ENCODE measurements around the gene OOEP.

OOEP gene

DNA sequence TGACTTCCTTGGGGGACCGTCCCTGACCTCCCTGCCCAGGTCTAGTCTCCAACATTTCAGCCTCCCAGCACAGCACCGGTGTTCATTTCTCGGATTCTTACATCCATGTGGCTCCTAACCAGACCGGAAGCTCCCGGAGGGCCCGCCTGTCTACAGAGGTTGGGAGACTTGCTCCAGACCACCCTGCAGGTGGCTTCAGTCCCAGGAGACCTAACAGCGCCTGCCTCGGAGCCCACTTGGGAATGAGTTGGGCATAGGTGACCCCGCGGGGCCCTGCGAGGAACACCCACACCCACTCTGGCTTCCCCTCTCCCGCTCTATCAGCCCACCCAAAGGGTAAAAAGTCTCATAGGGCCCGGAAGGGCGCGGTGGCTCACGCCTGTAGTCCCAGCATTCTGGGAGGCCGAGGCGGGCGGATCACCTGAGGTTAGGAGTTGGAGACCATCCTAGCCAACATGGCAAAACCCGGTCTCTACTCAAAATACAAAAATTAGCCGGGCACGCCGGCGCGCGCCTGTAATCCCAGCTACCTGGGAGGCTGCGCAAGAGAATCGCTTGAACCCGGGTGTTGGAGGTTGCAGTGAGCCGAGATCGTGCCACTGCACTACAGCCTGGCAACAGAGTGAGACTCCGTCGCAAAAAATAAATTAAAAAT is 21.0 kb downstream of the OOEP start:
- WGBS, 2 experiments = 93 to 94% methylated on average over 31 to 33 of the region's 33 CpGs
- H3K27me3 ChIP-seq (ENCODE audit: control insufficient read depth, insufficient read depth, low read length, poor library complexity, severe bottlenecking) = no peaks in the 10 kb centered on the region
- no peaks in the 10 kb centered on the region for H3K4me1 ChIP-seq (ENCODE audit: control insufficient read depth, insufficient read depth, low read length)

DNA sequence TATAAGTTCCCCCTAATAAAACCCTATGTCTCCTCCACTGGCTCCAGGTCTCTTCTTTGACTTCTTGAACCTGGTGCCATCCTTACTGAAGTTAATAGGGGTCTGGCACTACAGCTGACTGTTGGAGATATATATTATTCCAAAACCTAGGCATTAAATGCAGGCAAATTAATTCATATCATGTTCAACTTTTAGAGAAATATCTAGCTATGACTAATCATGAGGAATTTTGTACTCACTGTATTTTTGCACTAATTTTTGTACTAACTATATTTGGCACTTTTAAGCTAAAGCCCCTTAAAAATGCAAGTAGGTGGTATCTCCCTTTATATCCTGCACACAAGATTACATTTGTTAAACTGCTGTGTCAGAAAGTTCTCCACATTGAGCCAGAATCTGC is 26.5 kb downstream of the OOEP start:
- H3K9me3 ChIP-seq (ENCODE audit: control insufficient read depth, low read length) = no peaks in the 10 kb centered on the region
- no peaks in the 10 kb centered on the region for H3K4me1 ChIP-seq (ENCODE audit: control insufficient read depth, insufficient read depth, low read length)
- no peak overlapping the region for H3K27ac ChIP-seq (ENCODE audit: insufficient read depth, low read depth, low read length, poor library complexity, severe bottlenecking)
- H3K36me3 ChIP-seq (ENCODE audit: control insufficient read depth, insufficient read depth, low read length) = no peaks in the 10 kb centered on the region
- no peak overlapping the region for H3K4me3 ChIP-seq (ENCODE audit: insufficient read depth, low read depth, low read length)
- no peaks in the 10 kb centered on the region for H3K27me3 ChIP-seq (ENCODE audit: control insufficient read depth, insufficient read depth, low read length, poor library complexity, severe bottlenecking)

More for the DNA sequence above, 21.0 kb downstream of the OOEP start:
- H3K36me3 ChIP-seq (ENCODE audit: control insufficient read depth, insufficient read depth, low read length) = no peaks in the 10 kb centered on the region
- H3K27ac ChIP-seq (ENCODE audit: insufficient read depth, low read depth, low read length, poor library complexity, severe bottlenecking) = no peak overlapping the region
- H3K9me3 ChIP-seq (ENCODE audit: control insufficient read depth, low read length) = no peaks in the 10 kb centered on the region
- H3K4me3 ChIP-seq (ENCODE audit: insufficient read depth, low read depth, low read length) = no peak overlapping the region

DNA sequence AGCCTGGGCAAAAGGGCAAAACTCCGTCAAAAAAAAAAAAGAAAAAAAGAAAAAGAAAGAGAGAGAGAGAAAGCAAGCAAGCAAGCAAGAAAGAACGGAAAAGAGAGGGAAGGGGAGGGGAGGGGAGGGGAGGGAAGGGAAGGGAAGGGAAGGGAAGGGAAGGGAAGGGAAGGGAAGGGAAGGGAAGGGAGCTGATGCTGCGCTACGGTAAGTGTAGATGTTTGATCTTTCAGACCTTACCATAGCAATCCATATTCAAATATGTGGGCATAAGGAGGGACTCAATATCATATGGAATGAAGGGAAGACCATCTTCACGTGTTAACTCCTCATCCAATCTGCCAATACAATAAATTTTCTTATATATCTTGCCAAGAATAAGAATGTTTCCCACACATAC is 27.5 kb downstream of the OOEP start:
- Histone ChIP-seq H3K27me3 (ENCODE audit: control insufficient read depth, insufficient read depth, low read length, poor library complexity, severe bottlenecking) (no peaks in the 10 kb centered on the region), H3K27ac (ENCODE audit: insufficient read depth, low read depth, low read length, poor library complexity, severe bottlenecking) (no peak overlapping the region), H3K36me3 (ENCODE audit: control insufficient read depth, insufficient read depth, low read length) (no peaks in the 10 kb centered on the region), H3K4me1 (ENCODE audit: control insufficient read depth, insufficient read depth, low read length) (no peaks in the 10 kb centered on the region), H3K4me3 (ENCODE audit: insufficient read depth, low read depth, low read length) (no peak overlapping the region), H3K9me3 (ENCODE audit: control insufficient read depth, low read length) (no peaks in the 10 kb centered on the region)
- WGBS, 2 experiments = 88 to 91% methylated on average over 1 to 4 of the region's 5 CpGs

DNA sequence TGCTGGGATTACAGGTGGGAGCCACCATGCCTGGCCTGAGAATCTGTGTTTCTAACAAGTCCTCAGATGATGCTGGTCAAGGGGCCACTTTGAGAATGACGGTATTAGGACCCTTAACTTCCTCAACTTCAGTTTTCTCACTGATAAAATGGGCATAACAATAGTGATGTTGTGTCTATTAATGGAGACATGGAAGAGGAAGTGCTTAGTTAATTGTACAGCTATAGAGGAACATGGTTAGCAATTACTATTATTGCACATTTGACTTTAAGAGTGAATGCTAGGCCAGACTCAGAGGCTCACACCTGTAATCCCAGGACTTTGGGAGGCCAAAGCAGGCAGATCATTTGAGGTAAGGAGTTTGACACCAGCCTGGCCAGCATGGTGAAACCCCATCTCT is 28.4 kb downstream of the OOEP start:
- H3K9me3 ChIP-seq (ENCODE audit: control insufficient read depth, low read length) = no peaks in the 10 kb centered on the region
- WGBS, 2 experiments = 90 to 97% methylated on average over 1 of the region's 1 CpG

DNA sequence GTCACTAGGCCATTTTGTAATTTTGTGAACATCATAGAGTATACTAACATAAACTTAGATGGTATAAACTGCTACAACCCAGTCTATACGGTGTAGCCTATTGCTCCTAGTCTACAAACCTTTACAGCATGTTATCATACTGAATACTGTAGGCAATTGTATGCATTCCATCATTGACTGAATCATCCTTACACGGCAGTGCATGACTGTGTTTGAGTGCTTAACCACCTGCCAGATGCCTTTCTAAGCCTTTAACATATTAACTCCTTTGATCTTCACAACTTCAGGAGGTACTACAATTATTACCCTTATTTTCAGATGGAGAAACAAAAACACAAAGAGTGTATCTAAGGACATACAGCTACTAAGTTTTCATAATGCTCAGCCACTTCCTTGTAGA is 29.6 kb downstream of the OOEP start:
- 92 to 97% methylated on average over 2 of the region's 2 CpGs for WGBS, 2 experiments
- Histone ChIP-seq H3K9me3 (ENCODE audit: control insufficient read depth, low read length) (no peaks in the 10 kb centered on the region), H3K27ac (ENCODE audit: insufficient read depth, low read depth, low read length, poor library complexity, severe bottlenecking) (no peak overlapping the region), H3K4me3 (ENCODE audit: insufficient read depth, low read depth, low read length) (no peak overlapping the region), H3K36me3 (ENCODE audit: control insufficient read depth, insufficient read depth, low read length) (no peaks in the 10 kb centered on the region), H3K4me1 (ENCODE audit: control insufficient read depth, insufficient read depth, low read length) (no peaks in the 10 kb centered on the region), H3K27me3 (ENCODE audit: control insufficient read depth, insufficient read depth, low read length, poor library complexity, severe bottlenecking) (no peaks in the 10 kb centered on the region)

More for the DNA sequence above, 28.4 kb downstream of the OOEP start:
- no peak overlapping the region for H3K4me3 ChIP-seq (ENCODE audit: insufficient read depth, low read depth, low read length)
- no peak overlapping the region for H3K27ac ChIP-seq (ENCODE audit: insufficient read depth, low read depth, low read length, poor library complexity, severe bottlenecking)
- H3K4me1 ChIP-seq (ENCODE audit: control insufficient read depth, insufficient read depth, low read length) = no peaks in the 10 kb centered on the region
- H3K36me3 ChIP-seq (ENCODE audit: control insufficient read depth, insufficient read depth, low read length) = no peaks in the 10 kb centered on the region
- H3K27me3 ChIP-seq (ENCODE audit: control insufficient read depth, insufficient read depth, low read length, poor library complexity, severe bottlenecking) = no peaks in the 10 kb centered on the region

DNA sequence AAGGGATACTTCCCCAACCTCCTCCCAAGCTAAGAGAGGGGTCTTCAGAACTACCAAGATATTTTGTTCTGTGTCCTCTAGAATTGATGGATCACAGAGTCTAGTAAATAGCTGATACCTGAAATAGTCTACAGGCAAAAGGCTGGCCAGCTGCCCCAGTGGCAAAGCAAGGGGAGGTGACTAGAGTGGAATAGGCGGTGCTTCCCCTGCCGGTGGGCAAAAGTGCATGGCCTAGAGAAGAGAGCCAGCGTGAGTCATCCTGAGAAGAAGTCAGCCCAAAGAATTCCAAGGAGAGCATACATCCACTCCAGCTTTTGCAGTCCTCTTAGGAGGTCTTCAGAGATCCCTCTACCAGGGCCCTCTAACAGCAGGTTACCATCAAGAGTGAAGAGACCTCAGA is 30.4 kb downstream of the OOEP start:
- Histone ChIP-seq H3K4me3 (ENCODE audit: insufficient read depth, low read depth, low read length) (no peak overlapping the region), H3K4me1 (ENCODE audit: control insufficient read depth, insufficient read depth, low read length) (no peaks in the 10 kb centered on the region), H3K27ac (ENCODE audit: insufficient read depth, low read depth, low read length, poor library complexity, severe bottlenecking) (no peak overlapping the region), H3K27me3 (ENCODE audit: control insufficient read depth, insufficient read depth, low read length, poor library complexity, severe bottlenecking) (no peaks in the 10 kb centered on the region), H3K9me3 (ENCODE audit: control insufficient read depth, low read length) (no peaks in the 10 kb centered on the region), H3K36me3 (ENCODE audit: control insufficient read depth, insufficient read depth, low read length) (no peaks in the 10 kb centered on the region)
- 70 to 78% methylated on average over 3 of the region's 3 CpGs for WGBS, 2 experiments

DNA sequence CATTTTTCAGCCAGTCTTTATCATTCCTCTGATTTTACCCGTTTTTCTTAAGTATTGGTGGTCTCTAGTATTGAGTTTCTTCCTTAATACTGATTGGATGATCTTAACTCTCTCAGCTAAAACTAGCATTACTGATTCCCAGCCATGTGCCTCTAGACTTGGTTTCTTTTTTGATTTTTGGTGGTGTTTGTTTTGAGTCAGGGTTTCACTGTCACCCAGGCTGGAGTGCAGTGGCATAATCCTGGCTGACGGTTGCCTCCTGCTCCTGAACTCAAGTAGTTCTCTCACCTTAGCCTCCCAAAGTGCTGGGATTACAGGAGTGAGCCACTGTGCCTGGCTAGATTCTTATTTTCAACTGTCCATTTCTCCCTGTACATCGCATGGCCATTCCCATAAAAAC is 40.5 kb downstream of the OOEP start:
- WGBS, 2 experiments = 86 to 90% methylated on average over 2 to 3 of the region's 3 CpGs
- Histone ChIP-seq H3K27me3 (ENCODE audit: control insufficient read depth, insufficient read depth, low read length, poor library complexity, severe bottlenecking) (no peaks in the 10 kb centered on the region), H3K9me3 (ENCODE audit: control insufficient read depth, low read length) (no peaks in the 10 kb centered on the region), H3K27ac (ENCODE audit: insufficient read depth, low read depth, low read length, poor library complexity, severe bottlenecking) (no peak overlapping the region), H3K4me3 (ENCODE audit: insufficient read depth, low read depth, low read length) (no peak overlapping the region), H3K4me1 (ENCODE audit: control insufficient read depth, insufficient read depth, low read length) (no peaks in the 10 kb centered on the region), H3K36me3 (ENCODE audit: control insufficient read depth, insufficient read depth, low read length) (no peaks in the 10 kb centered on the region)

DNA sequence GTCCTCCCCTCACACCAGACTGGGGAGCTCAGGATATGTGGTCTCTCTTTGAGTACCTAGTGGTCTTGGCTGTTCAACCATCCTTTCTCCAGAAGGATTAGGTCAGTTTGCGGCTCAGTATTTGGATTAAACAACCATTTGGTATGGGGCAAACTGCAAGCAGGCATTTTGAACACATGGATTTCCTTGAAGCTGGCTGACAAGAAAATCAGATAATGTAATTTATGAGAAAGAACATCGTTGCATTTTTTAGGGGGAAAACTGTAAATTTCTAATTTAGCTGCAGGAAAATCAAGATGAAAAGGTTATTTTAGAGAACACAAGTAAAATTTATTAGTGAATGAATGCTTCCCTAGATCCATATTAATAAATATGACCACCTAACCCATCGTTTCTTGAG is 40.9 kb downstream of the OOEP start:
- H3K9me3 ChIP-seq (ENCODE audit: control insufficient read depth, low read length) = no peaks in the 10 kb centered on the region
- no peaks in the 10 kb centered on the region for H3K27me3 ChIP-seq (ENCODE audit: control insufficient read depth, insufficient read depth, low read length, poor library complexity, severe bottlenecking)
- H3K36me3 ChIP-seq (ENCODE audit: control insufficient read depth, insufficient read depth, low read length) = no peaks in the 10 kb centered on the region
- no peaks in the 10 kb centered on the region for H3K4me1 ChIP-seq (ENCODE audit: control insufficient read depth, insufficient read depth, low read length)
- WGBS, 2 experiments = 89 to 91% methylated on average over 2 to 3 of the region's 3 CpGs
- H3K4me3 ChIP-seq (ENCODE audit: insufficient read depth, low read depth, low read length) = no peak overlapping the region
- no peak overlapping the region for H3K27ac ChIP-seq (ENCODE audit: insufficient read depth, low read depth, low read length, poor library complexity, severe bottlenecking)

DNA sequence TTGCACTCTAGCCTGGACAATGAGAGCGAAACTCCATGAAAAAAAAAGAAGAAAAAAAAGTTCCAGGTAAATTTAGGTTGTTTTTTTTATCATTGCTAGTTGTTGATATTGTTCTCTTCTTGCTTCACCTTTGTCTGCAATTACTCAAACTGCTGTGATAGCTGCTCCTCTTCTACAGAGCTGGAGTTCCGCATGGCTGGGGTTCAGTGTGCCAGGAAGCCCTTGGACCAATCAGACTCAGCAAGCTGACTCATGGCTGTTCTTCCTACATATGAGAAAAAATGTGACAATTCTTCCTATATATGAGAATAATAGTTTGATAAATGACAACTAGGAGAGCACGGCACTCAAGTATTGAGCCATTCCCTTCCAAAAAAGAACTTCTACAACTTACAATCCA is 44.0 kb downstream of the OOEP start:
- WGBS, 2 experiments = 95 to 97% methylated on average over 2 of the region's 3 CpGs
- Histone ChIP-seq H3K36me3 (ENCODE audit: control insufficient read depth, insufficient read depth, low read length) (no peaks in the 10 kb centered on the region), H3K27ac (ENCODE audit: insufficient read depth, low read depth, low read length, poor library complexity, severe bottlenecking) (no peak overlapping the region), H3K4me3 (ENCODE audit: insufficient read depth, low read depth, low read length) (no peak overlapping the region), H3K4me1 (ENCODE audit: control insufficient read depth, insufficient read depth, low read length) (no peaks in the 10 kb centered on the region), H3K27me3 (ENCODE audit: control insufficient read depth, insufficient read depth, low read length, poor library complexity, severe bottlenecking) (no peaks in the 10 kb centered on the region), H3K9me3 (ENCODE audit: control insufficient read depth, low read length) (no peaks in the 10 kb centered on the region)

DNA sequence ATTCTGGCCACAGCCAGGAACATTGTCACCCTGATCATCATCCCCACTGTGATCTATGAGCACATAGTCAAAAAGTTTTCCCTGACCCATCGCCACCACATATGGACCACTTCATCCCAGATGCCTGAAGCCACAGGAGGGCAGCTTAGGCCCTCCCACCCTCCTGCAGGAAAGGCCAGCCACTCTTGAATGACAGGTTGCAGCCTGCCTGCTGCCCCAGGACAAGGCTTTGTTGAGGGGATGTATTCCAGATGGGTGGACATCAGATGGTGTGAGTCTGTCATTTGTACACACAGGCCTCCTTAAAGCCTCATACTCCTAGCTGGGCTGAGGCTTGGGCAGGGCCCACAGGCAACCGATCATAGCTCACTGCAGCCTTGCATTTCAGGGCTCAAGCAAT is 46.4 kb downstream of the OOEP start:
- no peaks in the 10 kb centered on the region for H3K36me3 ChIP-seq (ENCODE audit: control insufficient read depth, insufficient read depth, low read length)
- WGBS, 2 experiments = 85 to 90% methylated on average over 2 of the region's 2 CpGs
- H3K4me3 ChIP-seq (ENCODE audit: insufficient read depth, low read depth, low read length) = no peak overlapping the region
- no peaks in the 10 kb centered on the region for H3K9me3 ChIP-seq (ENCODE audit: control insufficient read depth, low read length)
- no peaks in the 10 kb centered on the region for H3K4me1 ChIP-seq (ENCODE audit: control insufficient read depth, insufficient read depth, low read length)
- no peak overlapping the region for H3K27ac ChIP-seq (ENCODE audit: insufficient read depth, low read depth, low read length, poor library complexity, severe bottlenecking)
- H3K27me3 ChIP-seq (ENCODE audit: control insufficient read depth, insufficient read depth, low read length, poor library complexity, severe bottlenecking) = no peaks in the 10 kb centered on the region
